HUDEP-2 (cell line): ENCODE data around the gene FLOT1.

Experiments
- DNase-seq, 76 experiments: peaks; one replicate each; lab custom pipeline; 2025; ENCODE audit not compliant: unreplicated experiment in 76 of 76; lab: John Stamatoyannopoulos, UW

FLOT1 gene

GRCh38 chr6:30683183-30683979, 59.1 kb downstream of the FLOT1 start:
- no peak for DNase-seq

GRCh38 chr6:30682143-30683117, 60.1 kb downstream of the FLOT1 start:
- DNase-seq, result peak in 51 of 76 experiments; percentile 9 to 64 (median 35)

- DNase-seq, result no peak
These were observed 60.7 kb downstream of the FLOT1 start for GRCh38 chr6:30681766-30682142.

- no peak for DNase-seq
These were observed 62.5 kb downstream of the FLOT1 start for GRCh38 chr6:30679765-30680535.

- peak in 72 of 76 experiments; percentile 28 to 96 (median 80) for DNase-seq
These were observed 63.3 kb downstream of the FLOT1 start for GRCh38 chr6:30678964-30679726.
